ENCODE data around the gene ME3. TPM values are rescaled to one million over a fixed set of nuclear protein-coding genes. Genes with fewer than 3 reads are reported as not detected.

Gene ME3
- total RNA-seq, 1 donor from 2014 or later, result 12.2 TPM

GRCh38 chr11:86519064-86519911 is 153.1 kb downstream of the ME3 start:
- Mint-ChIP-seq H3K9me3 (peaks cover 4% of the 10 kb centered on the region), H3K27me3 (no peaks in the 10 kb centered on the region), H3K36me3 (ENCODE audit: low read depth) (no peaks in the 10 kb centered on the region), H3K27ac (peak overlapping the region; percentile 68), H3K4me1 (peaks cover 25% of the 10 kb centered on the region), H3K4me3 (no peak overlapping the region)
- DNase-seq, result no peak
- intact Hi-C loops (cut with micrococcal nuclease), result loop anchor here (1.0 to 10.0 kb wide), 2 partner anchors 8 to 304 kb away; no protein-coding TSS in a partner anchor

- no peaks in the 10 kb centered on the region for H3K36me3 Mint-ChIP-seq (ENCODE audit: low read depth)
- no peak for DNase-seq
- no peak overlapping the region for H3K4me3 Mint-ChIP-seq
- intact Hi-C loops (cut with micrococcal nuclease), result loop anchor here (10.0 kb wide), 1 partner anchor 303 kb away; no protein-coding TSS in a partner anchor
- H3K9me3 Mint-ChIP-seq, result peaks cover 4% of the 10 kb centered on the region
- H3K27ac Mint-ChIP-seq, result no peak overlapping the region
- H3K27me3 Mint-ChIP-seq, result no peaks in the 10 kb centered on the region
- H3K4me1 Mint-ChIP-seq, result peaks cover 17% of the 10 kb centered on the region
Observed at GRCh38 chr11:86518211-86518610, 154.2 kb downstream of the ME3 start.

- no peak for DNase-seq
- Mint-ChIP-seq H3K36me3 (ENCODE audit: low read depth) (no peaks in the 10 kb centered on the region), H3K27ac (no peak overlapping the region), H3K4me1 (peaks cover 14% of the 10 kb centered on the region), H3K9me3 (peaks cover 3% of the 10 kb centered on the region), H3K4me3 (no peak overlapping the region), H3K27me3 (no peaks in the 10 kb centered on the region)
- intact Hi-C loops (cut with micrococcal nuclease), result loop anchor here (10.0 kb wide), 1 partner anchor 303 kb away; no protein-coding TSS in a partner anchor
Observed at GRCh38 chr11:86517557-86517956, 154.9 kb downstream of the ME3 start.

- intact Hi-C loops (cut with micrococcal nuclease), result loop anchor here (10.0 kb wide), 1 partner anchor 301 kb away; no protein-coding TSS in a partner anchor
- Mint-ChIP-seq H3K27ac (no peak overlapping the region), H3K36me3 (ENCODE audit: low read depth) (no peaks in the 10 kb centered on the region), H3K9me3 (no peaks in the 10 kb centered on the region), H3K27me3 (no peaks in the 10 kb centered on the region), H3K4me1 (peaks cover 14% of the 10 kb centered on the region), H3K4me3 (no peak overlapping the region)
- DNase-seq, result no peak
Observed at GRCh38 chr11:86515297-86516094, 156.9 kb downstream of the ME3 start.

GRCh38 chr11:86514453-86514852 is 158.0 kb downstream of the ME3 start:
- Mint-ChIP-seq H3K4me3 (no peak overlapping the region), H3K36me3 (ENCODE audit: low read depth) (no peaks in the 10 kb centered on the region), H3K4me1 (peaks cover 10% of the 10 kb centered on the region), H3K9me3 (no peaks in the 10 kb centered on the region), H3K27ac (peak overlapping the region; percentile 31), H3K27me3 (no peaks in the 10 kb centered on the region)
- intact Hi-C loops (cut with micrococcal nuclease), result loop anchor here (5.0 to 10.0 kb wide), 2 partner anchors 300 to 567 kb away; no protein-coding TSS in a partner anchor
- no peak for DNase-seq

GRCh38 chr11:86513746-86514373 is 158.6 kb downstream of the ME3 start:
- intact Hi-C loops (cut with micrococcal nuclease), result loop anchor here (5.0 to 10.0 kb wide), 2 partner anchors 299 to 567 kb away; no protein-coding TSS in a partner anchor
- Mint-ChIP-seq H3K27me3 (no peaks in the 10 kb centered on the region), H3K36me3 (ENCODE audit: low read depth) (no peaks in the 10 kb centered on the region), H3K9me3 (no peaks in the 10 kb centered on the region), H3K4me1 (peaks cover 4% of the 10 kb centered on the region), H3K27ac (no peak overlapping the region), H3K4me3 (no peak overlapping the region)
- DNase-seq, result no peak

- Mint-ChIP-seq H3K9me3 (no peaks in the 10 kb centered on the region), H3K4me1 (no peaks in the 10 kb centered on the region), H3K27ac (no peak overlapping the region), H3K27me3 (no peaks in the 10 kb centered on the region), H3K36me3 (ENCODE audit: low read depth) (no peaks in the 10 kb centered on the region), H3K4me3 (no peak overlapping the region)
- intact Hi-C loops (cut with micrococcal nuclease), result loop anchor here (5.0 to 10.0 kb wide), 2 partner anchors 298 to 566 kb away; no protein-coding TSS in a partner anchor
- no peak for DNase-seq
Observed at GRCh38 chr11:86513138-86513537, 159.3 kb downstream of the ME3 start.

- H3K9me3 Mint-ChIP-seq, result no peaks in the 10 kb centered on the region
- peaks cover under 1% of the 10 kb centered on the region for H3K27me3 Mint-ChIP-seq
- intact Hi-C loops (cut with micrococcal nuclease), result loop anchor here (1.0 to 10.0 kb wide), 7 partner anchors 8 to 564 kb away; no protein-coding TSS in a partner anchor
- no peaks in the 10 kb centered on the region for H3K36me3 Mint-ChIP-seq (ENCODE audit: low read depth)
- H3K4me3 Mint-ChIP-seq, result no peak overlapping the region
- no peaks in the 10 kb centered on the region for H3K4me1 Mint-ChIP-seq
- no peak overlapping the region for H3K27ac Mint-ChIP-seq
- no peak for DNase-seq
Observed at GRCh38 chr11:86511086-86511551, 161.3 kb downstream of the ME3 start.

- peaks cover 3% of the 10 kb centered on the region for H3K27me3 Mint-ChIP-seq
- H3K27ac Mint-ChIP-seq, result no peak overlapping the region
- no peaks in the 10 kb centered on the region for H3K4me1 Mint-ChIP-seq
- no peak overlapping the region for H3K4me3 Mint-ChIP-seq
- intact Hi-C loops (cut with micrococcal nuclease), result loop anchor here (1.0 to 10.0 kb wide), 7 partner anchors 9 to 563 kb away; no protein-coding TSS in a partner anchor
- DNase-seq, result no peak
- H3K9me3 Mint-ChIP-seq, result no peaks in the 10 kb centered on the region
- H3K36me3 Mint-ChIP-seq (ENCODE audit: low read depth), result no peaks in the 10 kb centered on the region
Observed at GRCh38 chr11:86510674-86511073, 161.7 kb downstream of the ME3 start.

GRCh38 chr11:86510097-86510496 is 162.3 kb downstream of the ME3 start:
- intact Hi-C loops (cut with micrococcal nuclease), result loop anchor here (2.0 to 10.0 kb wide), 3 partner anchors 61 to 563 kb away; no protein-coding TSS in a partner anchor
- H3K4me1 Mint-ChIP-seq, result no peaks in the 10 kb centered on the region
- peaks cover 3% of the 10 kb centered on the region for H3K27me3 Mint-ChIP-seq
- no peaks in the 10 kb centered on the region for H3K9me3 Mint-ChIP-seq
- H3K27ac Mint-ChIP-seq, result no peak overlapping the region
- H3K4me3 Mint-ChIP-seq, result no peak overlapping the region
- DNase-seq, result no peak
- no peaks in the 10 kb centered on the region for H3K36me3 Mint-ChIP-seq (ENCODE audit: low read depth)

GRCh38 chr11:86509588-86509974 is 162.8 kb downstream of the ME3 start:
- no peak overlapping the region for H3K27ac Mint-ChIP-seq
- H3K4me3 Mint-ChIP-seq, result no peak overlapping the region
- H3K27me3 Mint-ChIP-seq, result peaks cover 3% of the 10 kb centered on the region
- intact Hi-C loops (cut with micrococcal nuclease), result no loop called here
- no peaks in the 10 kb centered on the region for H3K36me3 Mint-ChIP-seq (ENCODE audit: low read depth)
- peaks cover 2% of the 10 kb centered on the region for H3K4me1 Mint-ChIP-seq
- DNase-seq, result no peak
- H3K9me3 Mint-ChIP-seq, result no peaks in the 10 kb centered on the region

GRCh38 chr11:86508604-86509587 is 163.5 kb downstream of the ME3 start:
- Mint-ChIP-seq H3K4me3 (no peak overlapping the region), H3K27ac (no peak overlapping the region), H3K27me3 (peaks cover 3% of the 10 kb centered on the region), H3K4me1 (peaks cover 4% of the 10 kb centered on the region), H3K9me3 (no peaks in the 10 kb centered on the region), H3K36me3 (ENCODE audit: low read depth) (no peaks in the 10 kb centered on the region)
- intact Hi-C loops (cut with micrococcal nuclease), result no loop called here
- no peak for DNase-seq

Measured in activated CD4-positive, alpha-beta T cell treated with anti-CD3 and anti-CD28 coated beads, Interleukin-2, amount 10 ng/mL, durations not matched to agents 24 days and 14 days (primary cell).